Thoracic aorta (tissue), 2 donors: ENCODE results near the gene ZEB1. TPM values are rescaled to one million over a fixed set of nuclear protein-coding genes. Genes with fewer than 3 reads are reported as not detected.

Source experiments
- ATAC-seq: fragments of 150-250 bp; one replicate; pipeline ENCODE4 v1.8.0; 2017; ENCODE audit warnings: low read depth; ENCODE audit not compliant: insufficient number of reproducible peaks, low FRiP score
- DNase-seq: peaks from one replicate; pipeline ENCODE4 v3.0.0-alpha.2; 2020; ENCODE audit warnings: low spot score
- H3K27ac ChIP-seq, 2 donors: fragments of 200-600 bp; sonication (generic); 1 replicate in 1 of 2; 2 replicates in 1 of 2; pipeline ENCODE4 v1.5.1; 2016; ENCODE audit warnings: mild to moderate bottlenecking in 2 of 2, moderate library complexity in 2 of 2
- H3K27me3 ChIP-seq: fragments of 200-600 bp; sonication (generic); replicated peaks from 2 replicates; pipeline ENCODE4 v1.6.0; 2016; ENCODE audit warnings: mild to moderate bottlenecking; ENCODE audit not compliant: insufficient read depth
- H3K36me3 ChIP-seq: fragments of 200-600 bp; sonication (generic); one replicate; pipeline ENCODE4 v1.5.1; 2016
- H3K4me1 ChIP-seq, 2 donors: fragments of 200-600 bp; sonication (generic); 1 replicate in 1 of 2; 2 replicates in 1 of 2; pipeline versions ENCODE4 v1.5.1 to v1.6.0; 2016; ENCODE audit warnings: low read depth in 2 of 2, mild to moderate bottlenecking in 1 of 2; ENCODE audit not compliant: control insufficient read depth in 1 of 2
- H3K4me3 ChIP-seq: fragments of 200-600 bp; sonication (generic); 2 replicates; pipeline ENCODE4 v1.5.1; 2016; ENCODE audit warnings: mild to moderate bottlenecking
- H3K9me3 ChIP-seq: fragments of 200-600 bp; sonication (generic); 2 replicates; pipeline ENCODE4 v1.5.1; 2016
- CTCF ChIP-seq: fragments of 200-600 bp; sonication (generic); IDR thresholded peaks from one replicate; pipeline ENCODE4 v1.5.1; 2019; ENCODE audit warnings: antibody characterized with exemption
- total RNA-seq, 2 donors: library from RNA; depleted of rRNA; stranded (reverse); fragments of >200 nt; gene quantifications; one replicate each; pipeline versions ENCODE4 v1.1.0 to v1.2.3, GENCODE V29; 2016

Gene ZEB1
- total RNA-seq, 2 donors from 2014 or later, result 101 to 179 TPM

GRCh38 chr10:31291123-31291522, 27.9 kb upstream of the ZEB1 start:
- no peak for ATAC-seq
- no peak for TF ChIP-seq CTCF

GRCh38 chr10:31294558-31294957, 24.5 kb upstream of the ZEB1 start:
- no peak for TF ChIP-seq CTCF
- no peak for DNase-seq
- Histone ChIP-seq H3K27me3 (no peaks in the 10 kb centered on the region), H3K27ac (no peak overlapping the region), H3K9me3 (no peaks in the 10 kb centered on the region), H3K4me3 (no peak overlapping the region), H3K4me1 (peaks cover 0 to 13% of the 10 kb centered on the region in 2 donors), H3K36me3 (no peaks in the 10 kb centered on the region)
- no peak for ATAC-seq

More at GRCh38 chr10:31291123-31291522, 27.9 kb upstream of the ZEB1 start:
- H3K27me3 ChIP-seq, result no peaks in the 10 kb centered on the region
- no peak overlapping the region for H3K4me3 ChIP-seq
- no peak for DNase-seq
- peaks cover 0 to 7% of the 10 kb centered on the region in 2 donors for H3K4me1 ChIP-seq
- H3K9me3 ChIP-seq, result no peaks in the 10 kb centered on the region
- H3K27ac ChIP-seq, result no peak overlapping the region
- no peaks in the 10 kb centered on the region for H3K36me3 ChIP-seq

GRCh38 chr10:31296754-31297153, 22.3 kb upstream of the ZEB1 start:
- peaks cover 0 to 6% of the 10 kb centered on the region in 2 donors for H3K4me1 ChIP-seq
- ATAC-seq, result no peak
- H3K27ac ChIP-seq, result no peak overlapping the region
- H3K27me3 ChIP-seq, result no peaks in the 10 kb centered on the region
- no peak overlapping the region for H3K4me3 ChIP-seq
- H3K9me3 ChIP-seq, result no peaks in the 10 kb centered on the region
- DNase-seq, result no peak
- TF ChIP-seq CTCF, result no peak
- H3K36me3 ChIP-seq, result no peaks in the 10 kb centered on the region

DNA sequence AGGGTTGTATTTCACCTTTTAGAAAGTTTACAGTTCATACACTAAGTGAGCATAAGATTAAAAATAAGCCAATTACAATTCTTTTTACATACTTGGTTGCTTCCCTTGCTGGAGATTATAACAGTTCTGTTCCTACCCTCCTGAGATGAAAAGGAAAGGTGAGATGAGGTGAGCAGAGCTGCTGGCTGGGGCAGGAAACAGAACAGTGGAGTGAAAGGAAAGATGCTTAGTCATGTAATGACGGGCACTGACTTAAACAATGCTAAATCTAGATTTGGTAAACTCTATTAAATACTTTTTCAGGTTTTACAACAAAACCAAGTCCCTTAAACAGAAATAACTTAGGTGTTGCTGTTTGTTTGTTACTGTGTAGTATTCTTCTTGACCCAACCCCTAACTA, 19.9 kb upstream of the ZEB1 start:
- no peak for ATAC-seq
- Histone ChIP-seq H3K27ac (no peak overlapping the region), H3K4me3 (no peak overlapping the region), H3K27me3 (no peaks in the 10 kb centered on the region), H3K36me3 (no peaks in the 10 kb centered on the region), H3K9me3 (no peaks in the 10 kb centered on the region), H3K4me1 (peaks cover 0 to 6% of the 10 kb centered on the region in 2 donors)
- no peak for TF ChIP-seq CTCF
- DNase-seq, result no peak

GRCh38 chr10:31303212-31303611, 15.8 kb upstream of the ZEB1 start:
- H3K36me3 ChIP-seq, result no peaks in the 10 kb centered on the region
- no peak for TF ChIP-seq CTCF
- no peaks in the 10 kb centered on the region for H3K27me3 ChIP-seq
- H3K27ac ChIP-seq, result no peak overlapping the region
- peaks cover 0 to 6% of the 10 kb centered on the region in 2 donors for H3K4me1 ChIP-seq
- no peaks in the 10 kb centered on the region for H3K9me3 ChIP-seq
- ATAC-seq (no peak), DNase-seq (no peak)
- no peak overlapping the region for H3K4me3 ChIP-seq
